GM18907 (cell line): ENCODE data around the gene HCRTR1.

Experiments
- ATAC-seq: cut with Tn5 transposase; IDR thresholded peaks from one replicate; pipeline ENCODE4 v1.9.1; 2021; ENCODE audit warnings: mild to moderate bottlenecking, moderate library complexity; ENCODE audit not compliant: unreplicated experiment

HCRTR1 gene

DNA sequence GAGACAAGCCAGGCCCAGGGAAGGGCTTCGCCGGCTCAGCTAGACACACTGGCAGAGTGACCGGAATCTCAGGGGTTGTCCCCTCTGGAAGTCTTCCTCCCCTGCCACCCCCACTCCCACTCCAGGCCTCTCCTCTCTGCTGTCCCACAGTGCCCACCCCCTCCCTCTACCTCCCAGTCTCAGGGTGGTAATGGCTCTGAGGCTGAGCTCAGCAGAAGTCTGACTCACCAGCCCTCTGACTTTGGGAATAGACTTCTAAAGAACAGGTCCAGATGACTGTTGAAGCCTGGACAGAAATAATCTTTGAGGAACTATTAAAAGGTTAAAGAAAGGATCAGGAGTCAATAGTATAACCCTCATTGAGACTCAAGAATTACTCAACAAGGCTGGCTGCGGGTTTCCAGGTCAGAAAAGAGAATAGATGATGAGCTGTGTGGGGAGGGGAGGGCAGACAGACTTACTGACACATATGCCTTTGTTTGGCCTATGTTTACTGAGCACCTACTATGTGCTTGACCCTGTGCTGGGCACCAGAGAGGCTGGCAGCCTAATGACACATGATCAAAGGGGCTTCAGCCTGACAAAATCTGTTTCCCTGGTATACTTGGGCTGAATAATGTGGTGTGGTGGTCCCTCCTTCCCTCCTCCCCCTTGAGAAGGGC lies 8.2 kb downstream of the HCRTR1 start:
- ATAC-seq = no peak

- ATAC-seq = no peak
Observed at GRCh38 chr1:31626223-31627207, 9.0 kb downstream of the HCRTR1 start.

- no peak for ATAC-seq
Observed at GRCh38 chr1:31627301-31627929, 9.9 kb downstream of the HCRTR1 start.

GRCh38 chr1:31627930-31628559 lies 10.6 kb downstream of the HCRTR1 start:
- no peak for ATAC-seq

GRCh38 chr1:31628931-31629556 lies 11.6 kb downstream of the HCRTR1 start:
- ATAC-seq = no peak

DNA sequence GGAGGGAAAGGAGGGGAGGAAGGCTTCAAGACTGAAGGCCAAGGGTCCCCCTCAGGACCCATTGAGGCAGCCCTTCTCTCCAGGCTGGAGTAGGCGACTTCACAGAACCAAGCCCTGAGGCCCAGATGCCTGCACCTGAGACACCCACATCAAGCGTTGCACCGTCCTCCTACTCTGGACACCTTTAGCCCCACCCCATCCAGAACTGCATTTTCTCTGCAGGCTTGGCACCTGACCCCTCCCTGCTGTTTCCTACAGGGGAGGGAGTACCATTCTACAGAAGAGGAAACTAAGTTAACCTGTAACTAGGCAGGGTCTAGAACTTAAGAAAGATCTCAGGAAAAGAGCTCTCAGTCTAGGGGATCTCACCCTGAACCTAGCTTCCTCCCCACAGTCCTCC lies 15.2 kb downstream of the HCRTR1 start:
- no peak for ATAC-seq

GRCh38 chr1:31633117-31633516 lies 15.6 kb downstream of the HCRTR1 start:
- ATAC-seq = no peak

- ATAC-seq = no peak
Observed at GRCh38 chr1:31637915-31638673, 20.6 kb downstream of the HCRTR1 start.

- no peak for ATAC-seq
Observed at GRCh38 chr1:31639543-31639942, 22.1 kb downstream of the HCRTR1 start.

DNA sequence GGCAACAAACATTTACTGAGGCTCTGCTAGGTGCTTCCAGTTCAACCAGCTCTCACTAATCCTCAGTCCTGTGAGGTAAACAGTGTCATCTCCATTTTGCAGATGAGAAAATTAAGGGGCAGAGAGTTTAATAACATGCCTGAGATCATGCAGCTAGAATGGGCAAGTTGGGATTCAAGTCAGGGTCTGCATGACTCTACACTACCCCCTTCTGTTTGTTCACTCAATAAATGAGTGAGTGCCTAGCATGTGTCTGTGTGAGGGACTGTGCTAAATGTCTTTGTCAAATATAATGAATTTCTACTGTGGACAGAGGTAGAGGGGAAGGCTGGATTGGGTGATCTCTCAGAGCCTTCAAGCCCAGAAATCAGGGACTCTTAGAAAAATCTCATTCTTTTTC lies 22.7 kb downstream of the HCRTR1 start:
- ATAC-seq = no peak

- no peak for ATAC-seq
Observed at GRCh38 chr1:31640964-31641363, 23.5 kb downstream of the HCRTR1 start.

DNA sequence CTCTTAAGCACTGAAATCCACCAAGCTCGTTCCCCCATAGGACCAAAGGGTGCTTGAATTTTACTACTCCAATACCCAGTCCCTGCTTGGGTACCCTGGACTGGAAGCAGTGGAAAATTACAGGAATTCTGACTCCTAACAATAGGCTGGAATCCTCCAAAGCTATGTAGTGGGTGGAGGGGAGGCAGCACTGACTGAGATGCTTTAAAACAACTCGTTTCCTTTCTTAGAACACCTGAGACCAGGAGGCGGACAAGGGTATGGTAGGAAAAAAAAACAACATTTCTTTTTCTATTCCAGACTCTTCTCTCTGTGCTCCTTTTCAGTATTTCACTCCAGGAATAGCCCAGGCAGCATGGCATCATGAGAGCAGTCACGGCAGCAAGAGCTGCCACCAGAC lies 24.9 kb downstream of the HCRTR1 start:
- ATAC-seq = no peak

- ATAC-seq = no peak
Observed at GRCh38 chr1:31642897-31643296, 25.4 kb downstream of the HCRTR1 start.

DNA sequence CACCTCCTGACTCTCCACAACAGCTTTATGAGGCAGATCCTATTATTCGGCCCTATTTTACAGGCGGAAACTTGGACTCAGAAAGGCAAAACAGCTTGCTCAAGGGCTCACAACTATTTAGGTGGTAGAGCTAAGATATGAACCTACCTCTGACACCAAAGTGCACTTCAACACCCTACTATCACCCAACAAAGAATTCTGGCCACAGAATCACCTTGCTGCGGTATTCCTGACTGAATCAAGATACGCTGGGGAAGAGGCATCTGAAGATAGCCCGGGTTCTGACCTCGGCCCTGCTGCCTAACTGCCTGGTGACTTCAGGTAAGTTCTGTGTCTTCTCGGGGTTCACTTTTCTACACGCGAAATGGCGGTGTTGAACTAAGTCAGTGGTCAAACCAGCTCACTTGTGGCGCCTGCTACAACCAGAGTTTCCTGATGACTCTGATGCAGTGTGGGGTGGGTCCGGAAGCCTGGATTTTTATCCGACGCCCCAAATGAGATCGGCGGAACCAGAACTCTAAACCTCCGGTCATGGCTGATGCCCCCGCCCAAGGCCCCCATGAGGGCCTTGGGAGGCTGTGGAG lies 26.6 kb downstream of the HCRTR1 start:
- no peak for ATAC-seq

- ATAC-seq = peak; percentile 93
Observed at GRCh38 chr1:31644560-31645273, 27.2 kb downstream of the HCRTR1 start, which contains the start of gene PEF1. Gene PEF1, minus strand, starts transcription at chr1:31644876. Its CDS starts 12 bp downstream, at chr1:31644864.

DNA sequence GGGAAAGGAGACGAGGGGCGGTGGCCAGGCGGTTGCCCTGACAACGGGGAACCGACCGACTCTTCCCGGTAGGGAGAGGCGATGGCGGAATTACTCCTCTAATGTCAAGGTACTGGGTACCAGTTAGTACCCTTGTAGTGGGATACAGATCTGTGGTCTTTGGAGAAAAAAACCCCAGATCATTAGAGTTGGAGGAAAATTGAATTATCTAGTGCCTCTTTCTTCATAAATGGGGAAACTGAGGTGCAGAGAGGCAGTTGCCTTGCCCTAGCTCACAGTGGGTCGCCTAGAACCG lies 27.7 kb downstream of the HCRTR1 start:
- no peak for ATAC-seq

- ATAC-seq = no peak
Observed at GRCh38 chr1:31646259-31646960, 28.9 kb downstream of the HCRTR1 start.

- no peak for ATAC-seq
Observed at GRCh38 chr1:31647106-31647505, 29.6 kb downstream of the HCRTR1 start.
